Trophoblast cell (in vitro differentiated cells and primary cell): ENCODE measurements around the gene CFAP45.

Source experiments
- DNase-seq, 2 donors: peaks; one replicate each; pipeline ENCODE4 v3.0.0-alpha.2; 2016
- H2AFZ ChIP-seq: 2 replicates; pipeline ENCODE4 v1.6.1; 2013; ENCODE audit warnings: low read length, moderate library complexity, mild to moderate bottlenecking; ENCODE audit not compliant: insufficient read depth, poor library complexity
- H2AK5ac ChIP-seq: 2 replicates; pipeline ENCODE4 v1.6.1; 2013; ENCODE audit warnings: mild to moderate bottlenecking, low read length
- H2BK120ac ChIP-seq: 2 replicates; pipeline ENCODE4 v1.6.1; 2013; ENCODE audit warnings: low read length, mild to moderate bottlenecking, moderate library complexity; ENCODE audit not compliant: insufficient read depth, poor library complexity
- H2BK12ac ChIP-seq: 2 replicates; pipeline ENCODE4 v1.6.1; 2013; ENCODE audit warnings: mild to moderate bottlenecking, low read length, moderate library complexity
- H2BK5ac ChIP-seq: 2 replicates; pipeline ENCODE4 v1.6.1; 2013; ENCODE audit warnings: low read length, low read depth, moderate library complexity, mild to moderate bottlenecking; ENCODE audit not compliant: poor library complexity
- H3K14ac ChIP-seq: 2 replicates; pipeline ENCODE4 v1.6.1; 2013; ENCODE audit warnings: mild to moderate bottlenecking, low read length
- H3K18ac ChIP-seq: 2 replicates; pipeline ENCODE4 v1.6.1; 2013; ENCODE audit warnings: mild to moderate bottlenecking, low read length
- H3K23ac ChIP-seq: 2 replicates; pipeline ENCODE4 v1.6.1; 2013; ENCODE audit warnings: low read length
- H3K27ac ChIP-seq: 2 replicates; pipeline ENCODE4 v1.5.1; 2013; ENCODE audit warnings: low read depth, mild to moderate bottlenecking, inconsistent platforms, low read length, moderate library complexity
- H3K27me3 ChIP-seq: 2 replicates; pipeline ENCODE4 v1.6.1; 2013; ENCODE audit warnings: inconsistent platforms, mild to moderate bottlenecking, low read length, moderate library complexity; ENCODE audit not compliant: insufficient read depth
- H3K36me3 ChIP-seq, 2 experiments: 1 replicate in 1 of 2; 2 replicates in 1 of 2; pipeline ENCODE4 v1.6.1; 2013; ENCODE audit warnings: low read length in 2 of 2, mild to moderate bottlenecking in 2 of 2, moderate library complexity in 1 of 2; ENCODE audit not compliant: insufficient read depth in 2 of 2, control insufficient read depth in 1 of 2
- H3K4ac ChIP-seq: 2 replicates; pipeline ENCODE4 v1.6.1; 2013; ENCODE audit warnings: low read depth, mild to moderate bottlenecking, low read length, moderate library complexity
- H3K4me1 ChIP-seq, 2 experiments: 1 replicate in 1 of 2; 2 replicates in 1 of 2; pipeline ENCODE4 v1.6.1; 2013; ENCODE audit warnings: low read length in 2 of 2, mild to moderate bottlenecking in 2 of 2, moderate library complexity in 1 of 2; ENCODE audit not compliant: insufficient read depth in 2 of 2, control insufficient read depth in 1 of 2
- H3K4me2 ChIP-seq: 2 replicates; pipeline ENCODE4 v1.6.1; 2013; ENCODE audit warnings: inconsistent platforms, mild to moderate bottlenecking, low read length, moderate library complexity
- H3K4me3 ChIP-seq: 2 replicates; pipeline ENCODE4 v1.5.1; 2013; ENCODE audit warnings: mild to moderate bottlenecking, low read depth, low read length, inconsistent platforms
- H3K79me1 ChIP-seq: one replicate; pipeline ENCODE4 v1.6.1; 2013; ENCODE audit warnings: low read length
- H3K79me2 ChIP-seq: 2 replicates; pipeline ENCODE4 v1.6.1; 2013; ENCODE audit warnings: low read length, mild to moderate bottlenecking; ENCODE audit not compliant: control insufficient read depth, insufficient read depth, poor library complexity
- H3K9ac ChIP-seq: 2 replicates; pipeline ENCODE4 v1.6.1; 2013; ENCODE audit warnings: mild to moderate bottlenecking, low read length
- H3K9me3 ChIP-seq: 2 replicates; pipeline ENCODE4 v1.6.1; 2013; ENCODE audit warnings: low read depth, mild to moderate bottlenecking, control low read depth, inconsistent platforms, low read length; ENCODE audit not compliant: insufficient read depth
- H4K12ac ChIP-seq: 2 replicates; pipeline ENCODE4 v1.6.1; 2013; ENCODE audit warnings: low read depth, mild to moderate bottlenecking, low read length, moderate library complexity
- H4K8ac ChIP-seq: 2 replicates; pipeline ENCODE4 v1.6.1; 2013; ENCODE audit warnings: low read depth, mild to moderate bottlenecking, low read length, moderate library complexity
- H4K91ac ChIP-seq: one replicate; pipeline ENCODE4 v1.6.1; 2013; ENCODE audit warnings: low read depth, mild to moderate bottlenecking, low read length, moderate library complexity
- WGBS: extraction: QIAGEN DNeasy Blood & Tissue Kit; methylation state at CpG from one replicate; pipeline ENCODE4 v1.1.7; 2013; ENCODE audit warnings: missing lambda C conversion rate; ENCODE audit not compliant: insufficient read length, insufficient coverage; ENCODE audit errors: extremely low coverage; 5-methylcytosine and 5-hydroxymethylcytosine counted together

Gene CFAP45

DNA sequence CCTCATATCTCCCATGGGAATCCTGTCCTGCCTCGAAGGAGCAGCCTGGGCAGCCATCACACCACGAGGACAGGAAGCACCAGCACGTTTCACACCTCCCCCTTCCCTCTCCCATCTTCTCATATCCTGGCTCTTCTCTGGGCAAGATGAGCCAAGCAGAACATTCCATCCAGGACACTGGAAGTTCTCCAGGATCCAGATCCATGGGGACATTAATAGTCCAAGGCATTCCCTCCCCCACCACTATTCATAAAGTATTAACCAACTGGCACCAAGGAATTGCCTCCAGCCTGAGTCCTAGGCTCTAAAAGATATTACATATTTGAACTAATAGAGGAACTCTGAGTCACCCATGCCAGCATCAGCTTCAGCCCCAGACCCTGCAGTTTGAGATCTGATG is 64.6 kb downstream of the CFAP45 start:
- H3K79me2 ChIP-seq: no peaks in the 10 kb centered on the region
- no peak for DNase-seq
- H3K4me2 ChIP-seq: no peak overlapping the region
- no peak overlapping the region for H3K9ac ChIP-seq
- H3K27me3 ChIP-seq: no peaks in the 10 kb centered on the region
- no peak overlapping the region for H3K18ac ChIP-seq
- H2AFZ ChIP-seq: no peak overlapping the region
- WGBS: no CpG with 5 or more reads among the region's 3 CpGs
- H3K4me1 ChIP-seq: peaks cover 2 to 4% of the 10 kb centered on the region in 2 experiments
- H3K36me3 ChIP-seq: no peaks in the 10 kb centered on the region
- no peak overlapping the region for H2BK120ac ChIP-seq
- H3K27ac ChIP-seq: no peak overlapping the region
- no peak overlapping the region for H3K23ac ChIP-seq
- no peak overlapping the region for H2BK12ac ChIP-seq
- no peak overlapping the region for H3K4me3 ChIP-seq
- H4K91ac ChIP-seq: no peak overlapping the region
- H4K12ac ChIP-seq: no peak overlapping the region
- H3K9me3 ChIP-seq: no peaks in the 10 kb centered on the region
- H3K4ac ChIP-seq: no peak overlapping the region
- H2AK5ac ChIP-seq: no peak overlapping the region
- no peak overlapping the region for H4K8ac ChIP-seq
- no peaks in the 10 kb centered on the region for H3K79me1 ChIP-seq
- H2BK5ac ChIP-seq: no peak overlapping the region
- H3K14ac ChIP-seq: no peak overlapping the region

DNA sequence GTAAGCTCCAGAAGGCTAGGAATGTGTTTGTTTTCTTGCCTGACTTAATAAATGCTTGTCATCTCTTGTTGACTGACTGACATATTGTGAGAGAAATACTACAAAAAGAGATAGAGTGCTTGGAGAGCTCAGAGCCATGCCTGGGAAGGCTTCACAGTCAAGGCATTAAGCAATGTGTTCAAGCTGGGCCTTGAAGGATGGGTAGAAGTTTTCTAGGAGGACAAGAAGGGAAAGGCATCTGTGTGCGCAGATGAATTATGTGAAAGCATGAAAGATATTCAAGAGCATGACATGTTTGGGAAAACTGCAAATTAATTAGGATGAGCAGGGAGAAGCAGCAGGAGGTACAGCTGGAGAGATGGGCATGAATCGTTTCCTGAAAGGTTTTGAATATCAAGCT is 67.7 kb downstream of the CFAP45 start:
- Histone ChIP-seq H3K27ac (no peak overlapping the region), H4K12ac (no peak overlapping the region)
- no CpG with 5 or more reads among the region's 2 CpGs for WGBS

DNA sequence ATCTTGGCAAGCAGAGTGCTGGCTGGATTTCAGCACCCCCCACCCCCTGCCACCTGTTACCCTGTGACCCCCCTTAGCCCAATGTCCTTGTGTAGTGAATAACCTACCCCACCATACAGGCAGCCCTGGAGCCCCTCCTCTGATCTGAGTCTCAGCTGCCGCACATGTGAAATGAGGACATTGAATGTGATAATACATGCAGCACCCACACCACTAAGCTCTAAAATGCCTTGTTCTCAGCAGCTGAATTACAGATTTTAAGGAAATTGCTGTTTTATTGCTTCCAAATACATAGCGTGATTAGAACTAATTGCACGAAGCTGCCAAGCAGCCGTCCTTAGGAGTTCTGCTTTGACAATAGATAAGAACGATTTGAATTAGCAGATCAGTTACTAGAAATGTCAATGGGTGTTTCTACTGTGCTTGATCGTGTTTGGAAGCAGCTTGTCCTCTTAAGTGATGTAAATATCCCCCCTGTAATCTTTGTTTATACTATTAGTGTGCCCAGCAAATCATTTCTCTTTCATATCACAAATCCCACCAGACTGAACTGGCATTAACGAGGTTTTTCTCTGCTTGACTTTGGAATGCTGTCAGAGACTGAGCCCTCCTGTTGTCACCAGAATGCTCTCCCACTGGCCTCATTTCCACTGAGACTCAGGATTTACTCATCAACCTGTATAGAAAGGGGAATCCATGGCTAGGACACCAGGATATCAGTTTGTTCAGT is 68.4 kb downstream of the CFAP45 start:
- Histone ChIP-seq H3K14ac (no peak overlapping the region), H2BK5ac (no peak overlapping the region), H3K4me2 (no peak overlapping the region), H4K91ac (no peak overlapping the region), H2AFZ (no peak overlapping the region), H3K27ac (no peak overlapping the region), H3K4ac (no peak overlapping the region), H3K4me3 (no peak overlapping the region), H3K18ac (no peak overlapping the region), H2AK5ac (no peak overlapping the region), H3K9ac (no peak overlapping the region), H2BK12ac (no peak overlapping the region), H3K23ac (no peak overlapping the region), H4K8ac (no peak overlapping the region), H2BK120ac (no peak overlapping the region), H3K27me3 (no peaks in the 10 kb centered on the region), H3K79me1 (peaks cover 2% of the 10 kb centered on the region), H4K12ac (no peak overlapping the region), H3K36me3 (no peaks in the 10 kb centered on the region), H3K9me3 (no peaks in the 10 kb centered on the region), H3K79me2 (no peaks in the 10 kb centered on the region), H3K4me1 (peaks cover 3 to 12% of the 10 kb centered on the region in 2 experiments)
- no CpG with 5 or more reads among the region's 7 CpGs for WGBS
- DNase-seq: no peak

More for the DNA sequence above, 67.7 kb downstream of the CFAP45 start:
- H3K36me3 ChIP-seq: no peaks in the 10 kb centered on the region
- no peaks in the 10 kb centered on the region for H3K27me3 ChIP-seq
- no peak overlapping the region for H2AK5ac ChIP-seq
- no peak overlapping the region for H3K14ac ChIP-seq
- H3K18ac ChIP-seq: no peak overlapping the region
- no peak overlapping the region for H2BK120ac ChIP-seq
- no peak overlapping the region for H3K4ac ChIP-seq
- no peak overlapping the region for H3K4me3 ChIP-seq
- H3K9me3 ChIP-seq: no peaks in the 10 kb centered on the region
- no peaks in the 10 kb centered on the region for H3K79me2 ChIP-seq
- H3K9ac ChIP-seq: no peak overlapping the region
- no peak overlapping the region for H4K91ac ChIP-seq
- H2AFZ ChIP-seq: no peak overlapping the region
- no peak overlapping the region for H3K4me2 ChIP-seq
- no peak overlapping the region for H3K23ac ChIP-seq
- H2BK12ac ChIP-seq: no peak overlapping the region
- peaks cover 2 to 10% of the 10 kb centered on the region in 2 experiments for H3K4me1 ChIP-seq
- H3K79me1 ChIP-seq: peaks cover 2% of the 10 kb centered on the region
- no peak overlapping the region for H2BK5ac ChIP-seq
- H4K8ac ChIP-seq: no peak overlapping the region
- DNase-seq: no peak

DNA sequence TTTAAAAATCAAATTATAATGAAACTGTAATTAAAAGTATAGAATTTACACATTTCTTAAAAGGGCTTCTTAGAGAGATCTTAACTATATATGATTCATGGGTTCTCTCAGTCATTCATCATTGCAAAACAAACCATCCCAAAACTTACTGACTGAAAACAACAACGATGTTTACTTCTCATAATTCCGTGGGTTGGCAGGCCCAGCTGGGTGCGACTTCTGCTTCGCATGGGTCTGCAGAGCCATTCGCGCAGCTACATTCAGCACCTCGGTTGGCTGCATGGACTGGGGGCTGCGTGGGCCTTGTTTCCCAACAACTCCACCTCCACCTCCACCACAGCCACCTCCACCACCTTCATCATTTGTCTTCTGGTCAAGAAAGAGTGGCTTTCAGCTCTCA is 69.2 kb downstream of the CFAP45 start:
- Histone ChIP-seq H3K18ac (no peak overlapping the region), H3K27ac (no peak overlapping the region), H2BK120ac (no peak overlapping the region), H3K27me3 (no peaks in the 10 kb centered on the region), H3K9me3 (no peaks in the 10 kb centered on the region), H4K91ac (peak overlapping the region; percentile 45), H3K4me1 (peaks cover 9 to 18% of the 10 kb centered on the region in 2 experiments), H3K14ac (peak overlapping the region; percentile 12), H2AK5ac (no peak overlapping the region), H2BK5ac (no peak overlapping the region), H3K4me2 (no peak overlapping the region), H3K36me3 (no peaks in the 10 kb centered on the region), H3K79me2 (no peaks in the 10 kb centered on the region), H2AFZ (no peak overlapping the region), H3K4me3 (no peak overlapping the region), H4K8ac (no peak overlapping the region), H4K12ac (no peak overlapping the region), H3K23ac (no peak overlapping the region), H3K4ac (no peak overlapping the region), H2BK12ac (peak overlapping the region; percentile 40), H3K9ac (no peak overlapping the region), H3K79me1 (peaks cover 2% of the 10 kb centered on the region)
- WGBS: no CpG with 5 or more reads among the region's 8 CpGs
- DNase-seq: no peak
